Mucosa of rectum (tissue), 2 donors: ENCODE data around the gene FHOD3.

Experiments
- H3K27ac ChIP-seq, 2 donors: one replicate each; pipeline ENCODE4 v1.7.0; 2013; ENCODE audit warnings: inconsistent platforms in 2 of 2, low read depth in 2 of 2, low read length in 2 of 2
- H3K27me3 ChIP-seq, 2 donors: one replicate each; pipeline ENCODE4 v1.7.0; 2013; ENCODE audit warnings: low read length in 2 of 2; ENCODE audit not compliant: control insufficient read depth in 2 of 2, insufficient read depth in 2 of 2
- H3K36me3 ChIP-seq, 2 donors: one replicate each; pipeline ENCODE4 v1.7.0; 2013; ENCODE audit warnings: low read length in 2 of 2; ENCODE audit not compliant: control insufficient read depth in 2 of 2, insufficient read depth in 2 of 2
- H3K4me1 ChIP-seq, 2 donors: one replicate each; pipeline ENCODE4 v1.7.0; 2013; ENCODE audit warnings: low read length in 2 of 2, mild to moderate bottlenecking in 1 of 2; ENCODE audit not compliant: control insufficient read depth in 2 of 2, insufficient read depth in 2 of 2
- H3K4me3 ChIP-seq, 2 donors: one replicate each; pipeline ENCODE4 v1.7.0; 2013; ENCODE audit warnings: low read length in 2 of 2
- H3K9ac ChIP-seq, 2 donors: one replicate each; pipeline ENCODE4 v1.7.0; 2013; ENCODE audit warnings: low read length in 2 of 2, low read depth in 1 of 2, mild to moderate bottlenecking in 1 of 2
- H3K9me3 ChIP-seq, 2 donors: one replicate each; pipeline ENCODE4 v1.7.0; 2013; ENCODE audit warnings: low read length in 2 of 2; ENCODE audit not compliant: control insufficient read depth in 2 of 2
- donor health status: healthy.
- donor health status: Normal muscosa, but diverticular disease.

The FHOD3 gene

GRCh38 chr18:36516726-36517125 is 219.2 kb downstream of the FHOD3 start:
- no peaks in the 10 kb centered on the region for H3K27me3 ChIP-seq
- no peak overlapping the region for H3K9ac ChIP-seq
- H3K27ac ChIP-seq: no peak overlapping the region
- H3K36me3 ChIP-seq: no peaks in the 10 kb centered on the region
- H3K4me3 ChIP-seq: no peak overlapping the region
- H3K9me3 ChIP-seq: no peaks in the 10 kb centered on the region
- peaks cover 7 to 12% of the 10 kb centered on the region in 2 donors for H3K4me1 ChIP-seq

- H3K27me3 ChIP-seq: no peaks in the 10 kb centered on the region
- H3K9me3 ChIP-seq: no peaks in the 10 kb centered on the region
- no peaks in the 10 kb centered on the region for H3K4me1 ChIP-seq
- no peak overlapping the region for H3K27ac ChIP-seq
- no peak overlapping the region for H3K9ac ChIP-seq
- H3K4me3 ChIP-seq: no peak overlapping the region
- H3K36me3 ChIP-seq: no peaks in the 10 kb centered on the region
Observed at GRCh38 chr18:36518839-36519238, 221.3 kb downstream of the FHOD3 start.

- Histone ChIP-seq H3K27me3 (no peaks in the 10 kb centered on the region), H3K36me3 (no peaks in the 10 kb centered on the region), H3K27ac (no peak overlapping the region), H3K9me3 (no peaks in the 10 kb centered on the region), H3K4me1 (no peaks in the 10 kb centered on the region), H3K9ac (no peak overlapping the region), H3K4me3 (no peak overlapping the region)
Observed at GRCh38 chr18:36519358-36519757, 221.8 kb downstream of the FHOD3 start.

GRCh38 chr18:36522509-36522908 is 225.0 kb downstream of the FHOD3 start:
- no peak overlapping the region for H3K9ac ChIP-seq
- H3K9me3 ChIP-seq: no peaks in the 10 kb centered on the region
- H3K4me1 ChIP-seq: no peaks in the 10 kb centered on the region
- H3K27ac ChIP-seq: no peak overlapping the region
- no peak overlapping the region for H3K4me3 ChIP-seq
- H3K36me3 ChIP-seq: no peaks in the 10 kb centered on the region
- H3K27me3 ChIP-seq: no peaks in the 10 kb centered on the region

- Histone ChIP-seq H3K4me1 (no peaks in the 10 kb centered on the region), H3K27ac (no peak overlapping the region), H3K4me3 (no peak overlapping the region), H3K9ac (no peak overlapping the region), H3K27me3 (no peaks in the 10 kb centered on the region), H3K36me3 (no peaks in the 10 kb centered on the region), H3K9me3 (no peaks in the 10 kb centered on the region)
Observed at GRCh38 chr18:36525913-36526312, 228.4 kb downstream of the FHOD3 start.

GRCh38 chr18:36526611-36527010 is 229.1 kb downstream of the FHOD3 start:
- no peaks in the 10 kb centered on the region for H3K4me1 ChIP-seq
- H3K36me3 ChIP-seq: no peaks in the 10 kb centered on the region
- H3K9me3 ChIP-seq: no peaks in the 10 kb centered on the region
- H3K27me3 ChIP-seq: no peaks in the 10 kb centered on the region
- H3K27ac ChIP-seq: no peak overlapping the region
- H3K4me3 ChIP-seq: no peak overlapping the region
- H3K9ac ChIP-seq: no peak overlapping the region

GRCh38 chr18:36527051-36527450 is 229.5 kb downstream of the FHOD3 start:
- no peak overlapping the region for H3K27ac ChIP-seq
- no peaks in the 10 kb centered on the region for H3K9me3 ChIP-seq

GRCh38 chr18:36527740-36528455 is 230.4 kb downstream of the FHOD3 start:
- Histone ChIP-seq H3K27ac (no peak overlapping the region), H3K9ac (no peak overlapping the region), H3K4me3 (no peak overlapping the region), H3K9me3 (no peaks in the 10 kb centered on the region), H3K36me3 (no peaks in the 10 kb centered on the region), H3K27me3 (no peaks in the 10 kb centered on the region), H3K4me1 (no peaks in the 10 kb centered on the region)

More at GRCh38 chr18:36527051-36527450, 229.5 kb downstream of the FHOD3 start:
- Histone ChIP-seq H3K4me3 (no peak overlapping the region), H3K36me3 (no peaks in the 10 kb centered on the region), H3K27me3 (no peaks in the 10 kb centered on the region), H3K4me1 (no peaks in the 10 kb centered on the region), H3K9ac (no peak overlapping the region)

GRCh38 chr18:36529747-36530146 is 232.2 kb downstream of the FHOD3 start:
- Histone ChIP-seq H3K4me3 (no peak overlapping the region), H3K4me1 (no peaks in the 10 kb centered on the region), H3K9me3 (no peaks in the 10 kb centered on the region), H3K9ac (no peak overlapping the region), H3K27me3 (no peaks in the 10 kb centered on the region), H3K27ac (no peak overlapping the region), H3K36me3 (no peaks in the 10 kb centered on the region)

GRCh38 chr18:36530676-36531405 is 233.3 kb downstream of the FHOD3 start:
- Histone ChIP-seq H3K36me3 (no peaks in the 10 kb centered on the region), H3K4me1 (no peaks in the 10 kb centered on the region), H3K9ac (no peak overlapping the region), H3K27ac (no peak overlapping the region), H3K9me3 (no peaks in the 10 kb centered on the region), H3K27me3 (no peaks in the 10 kb centered on the region), H3K4me3 (no peak overlapping the region)
